Chondrocyte (in vitro differentiated cells): ENCODE data around the gene STARD3. TPM values are rescaled to one million over a fixed set of nuclear protein-coding genes. Genes with fewer than 3 reads are reported as not detected.
A peak's percentile ranks its signal among the peaks of the same experiment; 100 is the strongest.

Experiments
- DNase-seq: peaks from one replicate; pipeline ENCODE4 v3.0.0; 2021; ENCODE audit warnings: mixed read lengths, low spot score
- H3K27ac Mint-ChIP-seq: one replicate; pipeline ENCODE4 v1.8.0; 2021; ENCODE audit warnings: mild to moderate bottlenecking, moderate library complexity, mixed read lengths; ENCODE audit not compliant: unreplicated experiment
- H3K27me3 Mint-ChIP-seq: 2 replicates; pipeline ENCODE4 v1.8.0; 2021; ENCODE audit warnings: low read depth, mixed read lengths
- H3K36me3 Mint-ChIP-seq: 2 replicates; pipeline ENCODE4 v1.8.0; 2021; ENCODE audit warnings: low read depth, mixed read lengths
- H3K4me1 Mint-ChIP-seq: 2 replicates; pipeline ENCODE4 v1.8.0; 2021; ENCODE audit warnings: low read depth, mild to moderate bottlenecking, mixed read lengths
- H3K4me3 Mint-ChIP-seq: one replicate; pipeline ENCODE4 v1.8.0; 2021; ENCODE audit warnings: mild to moderate bottlenecking, moderate library complexity, mixed read lengths; ENCODE audit not compliant: unreplicated experiment
- H3K9me3 Mint-ChIP-seq: 2 replicates; pipeline ENCODE4 v1.8.0; 2021; ENCODE audit warnings: low read depth, mixed read lengths
- total RNA-seq: library from RNA; stranded (reverse); gene quantifications from 3 replicates; pipeline ENCODE4 v1.2.1, GENCODE V29; 2021
- TF ChIP-seq, protein P1 (sequence below): fragments of 200-600 bp; sonication (generic); IDR thresholded peaks from 2 replicates; pipeline ENCODE4 v1.5.0; 2021; ENCODE audit warnings: antibody characterized with exemption, mild to moderate bottlenecking, moderate library complexity

STARD3 gene
- total RNA-seq, 1 donor from 2014 or later, result 42.3 TPM

- Mint-ChIP-seq H3K27me3 (peaks cover 7% of the 10 kb centered on the region), H3K4me3 (no peak overlapping the region), H3K9me3 (no peaks in the 10 kb centered on the region), H3K36me3 (peaks cover 5% of the 10 kb centered on the region), H3K4me1 (peaks cover 38% of the 10 kb centered on the region), H3K27ac (no peak overlapping the region)
- TF ChIP-seq, protein P1, sequence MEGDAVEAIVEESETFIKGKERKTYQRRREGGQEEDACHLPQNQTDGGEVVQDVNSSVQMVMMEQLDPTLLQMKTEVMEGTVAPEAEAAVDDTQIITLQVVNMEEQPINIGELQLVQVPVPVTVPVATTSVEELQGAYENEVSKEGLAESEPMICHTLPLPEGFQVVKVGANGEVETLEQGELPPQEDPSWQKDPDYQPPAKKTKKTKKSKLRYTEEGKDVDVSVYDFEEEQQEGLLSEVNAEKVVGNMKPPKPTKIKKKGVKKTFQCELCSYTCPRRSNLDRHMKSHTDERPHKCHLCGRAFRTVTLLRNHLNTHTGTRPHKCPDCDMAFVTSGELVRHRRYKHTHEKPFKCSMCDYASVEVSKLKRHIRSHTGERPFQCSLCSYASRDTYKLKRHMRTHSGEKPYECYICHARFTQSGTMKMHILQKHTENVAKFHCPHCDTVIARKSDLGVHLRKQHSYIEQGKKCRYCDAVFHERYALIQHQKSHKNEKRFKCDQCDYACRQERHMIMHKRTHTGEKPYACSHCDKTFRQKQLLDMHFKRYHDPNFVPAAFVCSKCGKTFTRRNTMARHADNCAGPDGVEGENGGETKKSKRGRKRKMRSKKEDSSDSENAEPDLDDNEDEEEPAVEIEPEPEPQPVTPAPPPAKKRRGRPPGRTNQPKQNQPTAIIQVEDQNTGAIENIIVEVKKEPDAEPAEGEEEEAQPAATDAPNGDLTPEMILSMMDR, result no peak
- DNase-seq, result no peak
Measured at GRCh38 chr17:39663688-39664580, 27.0 kb downstream of the STARD3 start.

DNA sequence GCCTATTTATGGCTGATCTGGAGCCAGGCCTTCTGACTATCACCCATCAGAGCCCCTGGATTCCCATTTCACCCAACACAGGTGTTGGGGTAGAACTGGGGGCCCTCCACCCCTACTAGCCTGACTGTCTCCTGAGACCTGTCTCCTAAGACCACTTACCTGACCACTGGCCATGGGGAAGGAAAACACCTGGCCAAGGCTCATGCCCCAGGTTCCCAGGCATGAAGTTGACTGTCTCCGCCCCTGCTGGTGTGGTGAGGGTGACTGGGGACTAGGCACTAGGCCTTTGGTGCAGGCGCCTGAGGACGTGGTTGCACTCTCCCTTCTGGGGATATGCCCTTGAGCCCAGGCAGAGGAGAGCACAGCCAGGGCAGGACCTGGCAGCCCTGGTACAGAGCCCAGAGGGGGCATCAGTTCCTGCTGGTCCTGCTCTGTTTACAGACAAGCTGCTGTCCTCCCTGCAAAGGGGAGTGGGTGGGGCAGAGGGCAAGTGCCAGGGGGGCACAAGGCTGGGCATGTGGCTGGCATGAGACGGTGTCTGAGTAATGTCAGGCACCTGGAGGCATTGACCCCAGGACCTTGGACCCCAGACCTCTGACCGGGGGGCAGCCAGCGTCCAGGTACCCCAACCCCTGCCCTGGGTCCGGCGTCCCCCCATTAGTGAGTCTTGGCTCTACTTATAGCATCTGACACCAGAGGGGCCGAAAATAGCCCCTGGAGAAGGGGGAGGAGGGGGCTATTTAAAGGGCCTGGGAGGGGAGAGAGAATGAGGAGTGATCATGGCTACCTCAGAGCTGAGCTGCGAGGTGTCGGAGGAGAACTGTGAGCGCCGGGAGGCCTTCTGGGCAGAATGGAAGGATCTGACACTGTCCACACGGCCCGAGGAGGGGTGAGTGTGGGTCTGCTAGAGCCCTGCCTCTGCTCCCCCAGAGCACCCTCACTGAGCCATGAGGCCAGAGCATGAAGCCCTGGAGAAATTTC is 27.9 kb downstream of the STARD3 start, which contains the start of gene TCAP:
Gene TCAP (plus strand): TSS at position 769 of the 981 bp plus-strand sequence. CDS start 11 bp downstream, at position 780.
- no peak within 1 kb of the TSS for H3K27ac Mint-ChIP-seq
- no peak for DNase-seq
- TF ChIP-seq, protein P1, result no peak
- H3K4me3 Mint-ChIP-seq, result no peak within 1 kb of the TSS
- peaks cover 38% of the 10 kb centered on the region for H3K4me1 Mint-ChIP-seq
- peaks cover 5% of the 10 kb centered on the region for H3K36me3 Mint-ChIP-seq
- peaks cover 9% of the 10 kb centered on the region for H3K27me3 Mint-ChIP-seq
- H3K9me3 Mint-ChIP-seq, result no peaks in the 10 kb centered on the region

DNA sequence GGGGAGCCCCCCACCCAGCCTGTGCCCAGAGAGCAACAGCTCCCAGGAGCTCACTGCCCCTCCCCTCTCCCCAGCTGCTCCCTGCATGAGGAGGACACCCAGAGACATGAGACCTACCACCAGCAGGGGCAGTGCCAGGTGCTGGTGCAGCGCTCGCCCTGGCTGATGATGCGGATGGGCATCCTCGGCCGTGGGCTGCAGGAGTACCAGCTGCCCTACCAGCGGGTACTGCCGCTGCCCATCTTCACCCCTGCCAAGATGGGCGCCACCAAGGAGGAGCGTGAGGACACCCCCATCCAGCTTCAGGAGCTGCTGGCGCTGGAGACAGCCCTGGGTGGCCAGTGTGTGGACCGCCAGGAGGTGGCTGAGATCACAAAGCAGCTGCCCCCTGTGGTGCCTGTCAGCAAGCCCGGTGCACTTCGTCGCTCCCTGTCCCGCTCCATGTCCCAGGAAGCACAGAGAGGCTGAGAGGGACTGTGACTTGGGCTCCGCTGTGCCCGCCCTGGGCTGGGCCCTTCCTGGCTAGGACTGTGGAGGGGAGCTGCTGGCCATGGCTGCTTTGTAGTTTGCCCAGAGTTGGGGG is 28.8 kb downstream of the STARD3 start:
- Mint-ChIP-seq H3K27me3 (peaks cover 14% of the 10 kb centered on the region), H3K36me3 (peaks cover 5% of the 10 kb centered on the region), H3K4me1 (peaks cover 38% of the 10 kb centered on the region), H3K27ac (no peak overlapping the region), H3K9me3 (no peaks in the 10 kb centered on the region), H3K4me3 (no peak overlapping the region)
- DNase-seq, result no peak
- TF ChIP-seq, protein P1, result peak; percentile 54

DNA sequence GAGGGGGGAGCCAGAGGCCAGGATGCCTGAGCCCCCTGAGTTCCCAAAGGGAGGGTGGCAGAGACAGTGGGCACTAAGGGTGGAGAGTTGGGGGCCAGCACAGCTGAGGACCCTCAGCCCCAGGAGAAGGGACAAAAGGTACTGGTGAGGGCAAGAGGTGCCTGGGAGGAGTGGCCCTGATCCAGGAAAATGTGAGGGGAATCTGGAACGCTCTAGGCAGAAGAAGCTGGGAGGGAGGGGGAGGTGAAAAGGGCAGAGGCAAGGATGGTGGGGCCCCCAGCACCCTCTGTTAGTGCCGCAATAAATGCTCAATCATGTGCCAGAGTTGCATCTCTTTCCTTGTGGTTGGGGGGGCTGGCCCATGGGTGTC is 29.3 kb downstream of the STARD3 start:
- Mint-ChIP-seq H3K4me3 (no peak overlapping the region), H3K27ac (no peak overlapping the region), H3K27me3 (peaks cover 15% of the 10 kb centered on the region), H3K9me3 (no peaks in the 10 kb centered on the region), H3K36me3 (peaks cover 2% of the 10 kb centered on the region), H3K4me1 (peaks cover 33% of the 10 kb centered on the region)
- no peak for DNase-seq
- TF ChIP-seq, protein P1, result no peak
